ENCODE data around the gene ZSWIM9.

The ZSWIM9 gene

DNA sequence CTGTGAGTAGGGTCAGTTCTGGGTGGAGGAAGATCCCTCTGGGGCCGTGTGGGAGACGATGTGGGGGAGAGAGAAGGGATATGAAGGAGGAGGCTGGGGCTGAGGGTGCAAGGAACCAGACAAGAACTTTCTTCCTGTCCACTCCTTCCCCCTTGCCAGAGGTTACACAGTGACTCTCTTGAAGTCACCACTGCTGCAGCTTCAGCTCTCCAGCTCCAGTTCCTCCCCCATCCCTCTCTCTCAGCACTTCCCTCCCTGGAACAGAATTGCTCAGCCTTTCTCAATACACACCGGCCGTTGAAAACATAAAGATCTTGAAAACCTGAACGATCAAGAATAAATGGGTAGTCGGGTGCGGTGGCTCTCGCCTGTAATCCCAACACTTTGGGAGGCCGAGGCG lies 5.1 kb downstream of the ZSWIM9 start:
- no peak for DNase-seq

DNA sequence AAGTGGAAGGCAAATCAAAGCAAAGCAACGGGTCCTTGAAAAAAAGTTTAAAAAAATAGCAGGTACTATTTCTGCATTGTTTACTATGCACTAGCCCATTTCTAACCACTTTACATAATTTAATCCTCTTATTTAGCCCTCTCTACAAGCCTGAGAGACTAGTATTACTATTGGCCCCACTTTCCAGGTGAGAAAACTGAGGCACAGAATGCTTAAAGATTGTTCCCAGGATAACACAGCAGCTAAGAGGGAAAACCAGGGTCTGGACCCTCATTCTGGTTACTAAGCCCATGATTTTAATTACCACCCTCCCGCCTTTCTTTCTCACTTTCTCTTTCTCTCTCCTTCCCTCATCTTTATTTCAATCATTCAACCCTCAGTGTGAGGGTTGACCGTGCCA lies 5.7 kb downstream of the ZSWIM9 start:
- DNase-seq: no peak

DNA sequence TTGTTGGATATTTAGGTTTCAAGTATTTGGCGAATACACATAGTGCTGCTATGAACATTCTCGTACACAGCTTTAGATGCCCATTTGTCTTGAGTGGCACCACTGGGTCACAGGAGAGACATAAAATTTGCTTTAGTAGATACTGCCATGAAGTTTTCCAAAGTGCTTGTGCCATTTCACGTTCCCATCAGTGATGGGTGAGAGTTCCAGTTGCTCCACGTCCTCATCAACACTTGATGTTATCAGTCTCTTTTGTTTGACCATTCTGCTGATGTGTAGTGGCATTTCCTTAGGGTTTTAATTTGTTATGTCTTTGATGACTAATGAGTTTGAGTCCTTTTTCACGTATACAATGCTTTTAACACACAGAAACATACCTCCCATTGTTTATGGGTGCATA lies 11.0 kb downstream of the ZSWIM9 start:
- DNase-seq: no peak

DNA sequence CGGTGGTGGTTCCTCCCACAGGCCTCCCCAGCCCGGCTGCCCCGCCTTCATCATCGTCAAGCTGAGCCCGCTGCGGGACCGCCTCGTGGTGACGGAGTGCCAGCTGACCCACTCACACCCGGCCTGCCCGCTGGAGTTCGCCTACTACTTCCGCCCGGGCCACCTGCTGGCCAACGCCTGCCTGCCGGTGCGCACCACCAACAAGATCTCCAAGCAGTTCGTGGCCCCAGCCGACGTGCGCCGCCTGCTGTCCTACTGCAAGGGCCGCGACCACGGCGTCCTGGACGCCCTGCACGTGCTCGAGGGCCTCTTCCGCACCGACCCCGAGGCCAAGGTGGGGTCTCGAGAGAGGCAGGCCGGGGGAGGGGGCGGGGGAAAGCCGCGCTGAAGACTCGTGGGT lies 12.0 kb downstream of the ZSWIM9 start:
- DNase-seq: no peak

DNA sequence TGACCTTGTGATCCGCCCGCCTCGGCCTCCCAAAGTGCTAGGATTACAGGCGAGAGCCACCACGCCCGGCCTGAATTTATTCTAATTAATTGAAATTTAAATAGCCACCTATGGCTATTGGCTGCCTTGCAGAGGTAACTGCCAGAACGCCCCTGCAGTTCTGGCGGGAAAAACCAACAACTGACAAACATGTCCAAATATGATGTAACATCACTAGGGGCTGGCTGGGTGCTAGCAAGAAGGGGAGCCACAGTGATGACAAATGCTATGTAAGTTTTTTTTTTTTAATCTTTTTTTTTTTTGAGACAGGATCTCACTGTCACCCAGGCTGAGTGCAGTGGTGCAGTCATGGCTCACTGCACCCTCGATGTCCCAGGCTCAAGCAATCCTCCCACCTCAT lies 12.9 kb downstream of the ZSWIM9 start:
- no peak for DNase-seq

DNA sequence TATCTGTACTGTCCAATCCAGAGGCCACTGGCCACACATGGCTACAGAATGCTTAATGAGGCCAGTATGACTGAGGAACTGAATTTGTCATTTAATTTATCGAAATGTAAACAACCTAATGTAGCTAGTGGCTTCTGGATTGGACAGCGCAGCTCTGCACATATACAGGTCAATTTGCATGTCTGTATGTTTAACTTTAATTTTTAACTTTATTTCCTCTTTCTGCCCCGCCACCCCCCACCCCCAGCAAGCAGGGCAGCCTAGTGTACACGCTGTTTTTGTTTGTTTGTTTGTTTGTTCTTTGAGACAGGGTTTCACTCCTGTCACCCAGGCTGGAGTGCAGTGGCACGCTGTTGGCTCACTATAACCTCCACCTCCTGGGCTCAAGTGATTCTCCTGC lies 15.5 kb downstream of the ZSWIM9 start:
- no peak for DNase-seq

DNA sequence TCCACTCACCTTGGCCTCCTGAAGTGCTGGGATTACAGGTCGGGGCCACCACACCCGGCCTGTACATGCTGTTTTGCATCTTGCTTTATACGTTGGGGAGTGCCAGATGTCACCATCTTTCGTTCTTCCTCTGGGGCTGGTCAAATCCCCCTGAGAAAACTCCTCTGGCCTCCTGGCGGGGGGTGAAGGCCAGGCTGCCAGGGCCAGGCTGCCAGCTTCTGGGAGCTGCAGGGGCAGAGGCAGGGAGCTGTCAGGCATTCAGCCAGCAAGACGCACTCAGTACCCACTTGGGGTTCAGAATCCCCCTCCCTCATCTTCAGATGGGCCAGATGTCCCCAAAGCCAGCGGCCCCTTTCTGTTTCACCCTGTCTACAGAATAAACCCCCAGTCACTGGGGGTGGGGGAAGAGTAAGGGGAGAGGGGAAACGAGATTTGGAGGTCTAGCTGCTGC lies 16.1 kb downstream of the ZSWIM9 start:
- no peak for DNase-seq

DNA sequence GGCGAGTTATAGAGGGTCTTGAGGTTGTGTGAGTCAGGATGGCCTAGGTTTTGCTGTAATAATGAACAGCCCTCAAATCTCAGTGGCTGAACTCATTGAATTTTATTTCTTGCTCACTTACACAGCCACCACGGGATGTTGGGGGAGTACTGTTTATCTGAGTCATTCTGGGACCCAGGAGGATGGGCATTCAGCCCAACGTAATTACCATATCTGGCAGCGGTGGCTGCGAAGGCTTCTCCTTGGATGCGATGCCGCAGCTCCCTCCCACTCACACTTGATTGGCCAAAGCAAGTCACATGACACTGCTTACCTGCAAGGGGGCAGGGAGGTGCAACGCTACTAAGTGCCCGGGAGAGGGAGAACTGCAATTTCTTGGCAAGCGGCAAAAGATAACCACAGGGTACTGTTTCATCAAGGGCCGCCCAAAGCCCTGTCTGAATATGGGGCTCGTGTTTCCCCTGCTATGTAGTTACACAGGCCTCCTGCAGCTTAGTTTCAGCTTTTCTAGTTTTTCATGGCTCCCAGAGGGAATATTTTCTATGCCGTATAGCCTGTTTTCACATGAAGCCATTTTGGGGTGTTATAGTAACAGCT lies 19.9 kb downstream of the ZSWIM9 start:
- no peak for DNase-seq

DNA sequence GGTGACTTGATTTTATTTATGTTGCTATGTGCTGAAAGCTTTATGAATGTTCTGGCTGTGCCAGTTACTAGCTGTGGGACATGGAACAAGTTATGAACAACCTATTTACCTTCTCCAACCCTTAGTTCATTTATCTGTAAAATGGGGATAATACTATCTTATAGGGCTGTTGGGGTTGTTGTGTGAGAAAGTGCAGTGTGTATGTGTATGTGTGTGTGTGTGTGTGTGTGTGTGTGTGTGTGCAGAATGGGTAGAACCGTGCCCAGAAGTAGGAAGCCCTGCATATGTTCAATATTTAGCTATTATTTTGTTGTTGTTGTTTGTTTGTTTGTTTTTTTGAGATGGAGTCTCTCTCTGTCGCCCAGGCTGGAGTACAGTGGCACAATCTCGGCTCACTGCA lies 20.4 kb downstream of the ZSWIM9 start:
- DNase-seq: no peak

DNA sequence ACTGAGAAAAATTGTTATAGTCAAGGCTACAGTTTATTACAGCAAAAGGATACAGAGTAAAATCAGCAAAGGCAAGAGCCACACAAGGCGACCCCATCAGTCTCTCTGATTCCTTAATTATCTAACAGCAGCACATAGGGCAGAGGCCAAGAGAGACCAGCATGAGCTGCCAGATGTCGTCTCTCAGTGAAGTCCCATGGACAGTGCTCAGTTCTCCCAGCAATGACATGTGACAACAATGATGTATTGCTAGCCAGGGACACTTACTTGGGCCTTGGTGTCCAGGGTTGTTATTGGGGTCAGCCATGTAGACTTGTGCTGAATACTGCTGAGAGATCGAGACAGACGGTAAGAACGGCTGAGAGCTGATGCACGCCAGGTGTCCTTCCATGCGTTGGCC lies 22.3 kb downstream of the ZSWIM9 start:
- DNase-seq: no peak

DNA sequence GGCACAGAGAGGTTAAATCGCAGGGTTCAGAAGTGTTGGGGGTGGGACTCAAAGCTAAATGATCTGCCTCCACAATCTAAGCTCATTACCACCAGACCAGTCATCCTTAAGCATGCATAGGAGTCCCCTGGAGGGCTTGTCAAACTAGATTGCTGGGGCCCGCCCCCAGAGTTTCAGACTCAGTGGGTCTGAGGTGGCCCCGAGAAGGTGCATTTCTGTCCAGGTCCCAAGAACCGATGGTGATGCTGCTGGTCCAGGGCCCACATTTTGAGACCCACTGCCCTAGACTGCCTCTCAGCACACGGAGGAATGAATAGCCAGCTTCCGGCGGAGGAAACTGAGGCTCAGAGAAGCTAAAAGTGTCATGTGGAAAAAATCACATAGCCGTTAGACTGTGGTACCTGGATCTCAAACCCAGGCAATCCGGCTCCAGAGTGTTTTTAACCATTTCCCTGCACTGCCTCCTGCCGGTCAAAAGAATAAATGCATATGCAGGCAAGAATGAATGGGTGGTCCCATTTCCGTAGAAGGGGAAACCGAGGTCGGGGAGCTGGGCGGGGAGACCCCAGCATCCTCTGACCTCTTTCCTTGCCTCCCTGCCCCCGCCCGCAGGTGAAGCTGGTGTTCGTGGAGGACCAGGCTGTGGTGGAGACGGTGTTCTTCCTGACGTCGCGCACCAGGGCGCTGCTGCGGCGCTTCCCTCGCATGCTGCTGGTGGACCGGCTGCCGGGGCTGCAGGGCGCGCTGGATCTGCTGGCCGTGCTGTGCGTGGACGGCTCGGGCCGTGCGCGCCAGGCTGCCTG lies 23.8 kb downstream of the ZSWIM9 start:
- DNase-seq: no peak

DNA sequence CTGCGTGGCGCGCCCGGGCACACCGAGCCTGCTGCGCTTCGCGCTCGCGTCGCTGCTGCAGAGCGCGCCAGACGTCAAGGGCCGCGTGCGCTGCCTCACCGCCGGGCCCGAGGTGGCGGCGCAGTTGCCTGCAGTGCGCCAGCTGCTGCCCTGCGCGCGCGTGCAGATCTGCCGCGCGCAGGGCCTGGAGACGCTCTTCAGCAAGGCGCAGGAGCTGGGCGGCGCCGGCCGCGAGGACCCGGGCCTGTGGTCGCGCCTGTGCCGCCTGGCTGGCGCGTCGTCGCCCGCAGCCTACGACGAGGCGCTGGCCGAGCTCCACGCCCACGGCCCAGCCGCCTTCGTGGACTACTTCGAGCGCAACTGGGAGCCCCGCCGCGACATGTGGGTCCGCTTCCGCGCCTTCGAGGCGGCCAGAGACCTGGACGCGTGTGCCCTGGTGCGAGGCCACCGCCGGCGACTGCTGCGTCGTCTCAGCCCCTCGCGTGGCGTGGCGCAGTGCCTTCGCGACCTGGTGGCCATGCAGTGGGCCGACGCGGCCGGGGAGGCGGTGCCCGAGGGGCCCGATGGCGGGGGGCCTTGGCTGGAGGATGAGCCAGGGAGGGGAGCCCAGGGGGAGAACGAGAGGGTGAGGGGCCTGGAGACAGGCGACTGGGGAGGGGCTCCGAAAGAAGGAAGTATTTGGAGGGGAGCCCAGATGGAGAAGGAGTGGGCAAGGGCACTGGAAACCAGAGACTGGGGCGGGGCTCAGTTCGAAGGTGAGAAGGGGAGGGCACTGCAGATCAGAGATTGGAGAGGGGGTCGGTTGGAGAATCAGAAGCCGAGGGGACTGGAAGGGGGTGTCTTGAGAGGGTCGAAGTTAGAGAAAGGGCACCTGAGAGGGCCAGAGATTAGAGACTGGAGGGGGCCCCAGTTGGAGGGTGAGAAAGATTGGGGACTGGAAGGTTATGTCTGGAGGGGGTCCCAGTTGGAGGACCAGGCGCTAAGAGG lies 24.7 kb downstream of the ZSWIM9 start:
- DNase-seq: no peak

DNA sequence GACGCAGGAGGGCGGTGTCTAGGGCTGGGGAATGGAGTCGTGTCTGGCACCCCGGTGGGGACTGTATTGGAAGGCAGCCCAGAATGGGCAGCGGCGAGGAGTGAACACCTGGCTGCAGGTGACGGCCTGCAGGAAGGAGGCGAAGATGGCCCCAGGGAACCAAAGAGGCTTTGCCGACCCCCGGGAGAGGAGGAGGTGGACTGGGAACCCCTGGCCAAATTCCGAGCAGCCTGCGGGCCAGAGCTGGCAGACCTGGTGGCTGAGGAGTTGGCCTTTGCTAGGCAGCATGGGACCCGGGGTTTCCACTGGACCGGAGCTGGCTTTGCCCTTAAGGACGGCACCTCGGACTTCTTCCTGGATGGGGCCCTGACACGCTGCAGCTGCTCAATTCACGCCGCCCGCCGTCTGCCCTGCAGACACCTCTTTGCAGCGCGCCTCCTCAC lies 25.9 kb downstream of the ZSWIM9 start:
- no peak for DNase-seq

DNA sequence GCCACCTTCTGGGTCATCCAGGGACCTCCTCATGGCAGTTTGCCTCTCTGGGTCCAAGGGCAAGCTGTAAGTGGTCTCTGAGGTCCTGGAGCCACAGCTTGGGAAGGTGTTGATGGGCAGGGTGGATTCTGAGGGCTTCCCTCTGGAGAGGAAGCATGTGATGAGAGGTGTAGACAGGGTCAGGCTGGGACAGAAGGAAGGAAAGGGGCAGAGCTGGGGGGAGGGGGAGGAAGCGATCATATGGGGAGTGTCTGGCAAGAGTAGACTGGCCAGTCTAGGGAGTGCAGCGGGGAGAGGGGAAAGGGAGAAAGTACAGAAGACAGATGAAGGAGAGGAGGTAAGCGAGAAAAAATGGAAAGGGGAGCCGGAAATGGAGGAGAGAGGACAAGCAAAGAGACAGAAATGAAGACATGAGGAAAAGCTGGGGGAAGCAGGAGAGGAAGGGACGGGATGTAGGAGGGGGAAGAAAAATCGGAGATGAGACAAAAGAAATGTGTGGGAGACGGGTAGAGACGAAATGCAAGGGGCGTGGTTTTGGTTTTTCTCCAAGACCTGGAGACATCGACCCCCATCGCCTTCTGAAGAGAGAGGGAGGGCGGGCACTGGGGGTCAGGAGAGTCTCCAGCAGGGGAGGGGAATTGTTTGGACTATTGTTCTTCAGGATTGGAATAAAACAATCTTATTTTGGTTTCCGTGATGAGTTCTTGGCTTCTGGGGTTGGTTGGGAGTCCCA lies 26.6 kb downstream of the ZSWIM9 start:
- DNase-seq: no peak

DNA sequence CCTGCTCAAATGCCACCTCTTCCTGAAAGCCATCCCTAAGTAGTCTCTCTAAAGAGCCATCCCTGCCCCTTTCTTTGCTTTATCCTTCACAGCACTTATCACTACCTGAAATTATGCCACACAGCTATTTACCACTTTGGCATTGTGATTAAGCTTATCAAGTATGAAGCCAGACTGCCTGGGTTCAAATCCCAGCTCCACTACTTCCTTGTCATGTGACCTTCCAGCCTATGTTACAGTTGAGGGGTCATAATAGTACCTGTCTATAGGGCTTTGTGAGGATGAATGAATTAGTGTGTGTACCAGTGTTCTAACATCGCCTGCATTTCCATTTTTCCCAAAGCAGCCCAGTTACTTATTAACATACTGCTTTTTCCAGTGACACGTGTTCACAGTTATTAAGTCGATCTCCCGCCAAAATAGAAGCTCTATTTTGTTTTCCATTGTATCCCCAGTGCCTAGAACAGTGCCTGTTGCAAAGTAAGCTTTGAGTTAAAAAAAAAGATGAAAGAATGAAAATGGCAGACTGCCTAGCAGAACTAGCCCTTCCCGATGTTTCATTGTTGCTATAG lies 32.8 kb downstream of the ZSWIM9 start:
- no peak for DNase-seq

DNA sequence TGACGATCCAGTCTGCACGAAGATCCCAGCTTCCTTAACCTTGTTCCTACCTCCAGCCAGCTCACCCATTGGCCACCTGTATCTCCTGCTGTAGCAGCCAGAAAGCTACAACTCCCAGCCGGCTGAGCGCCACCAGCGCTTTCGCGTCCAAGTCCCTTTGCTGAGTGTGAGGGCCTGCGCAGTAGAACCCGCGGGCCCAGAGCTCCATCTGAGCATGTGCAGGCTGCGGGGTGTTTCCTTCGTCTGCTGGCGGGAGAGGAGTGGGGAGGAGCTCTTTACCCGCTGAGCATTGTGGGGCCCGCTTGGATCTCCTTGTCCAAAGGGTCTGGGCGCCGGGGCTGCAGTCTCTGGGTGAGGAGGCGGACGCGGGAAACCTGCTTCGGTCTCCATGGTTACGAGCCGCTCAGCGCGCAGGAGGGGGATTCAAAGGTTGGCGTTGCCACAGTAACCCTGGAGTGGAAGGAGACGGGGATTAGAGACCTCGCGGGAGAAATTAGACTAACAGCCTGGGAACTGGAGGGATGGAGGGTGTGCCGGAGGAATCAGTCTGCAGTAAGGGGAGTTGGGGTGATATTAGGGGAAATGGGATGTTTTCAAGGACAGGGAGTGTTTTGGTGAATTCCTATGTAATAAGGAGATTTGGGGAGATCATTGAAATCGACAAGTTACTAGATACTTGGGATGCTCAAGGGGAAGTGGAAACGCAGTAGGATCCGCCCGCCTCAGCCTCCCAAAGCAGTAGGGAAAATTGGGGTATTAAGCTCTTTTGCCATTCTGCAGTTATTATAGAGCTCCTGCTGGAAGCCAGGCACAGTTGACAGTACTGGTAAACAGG lies 33.5 kb downstream of the ZSWIM9 start:
- peak; percentile 66 for DNase-seq

DNA sequence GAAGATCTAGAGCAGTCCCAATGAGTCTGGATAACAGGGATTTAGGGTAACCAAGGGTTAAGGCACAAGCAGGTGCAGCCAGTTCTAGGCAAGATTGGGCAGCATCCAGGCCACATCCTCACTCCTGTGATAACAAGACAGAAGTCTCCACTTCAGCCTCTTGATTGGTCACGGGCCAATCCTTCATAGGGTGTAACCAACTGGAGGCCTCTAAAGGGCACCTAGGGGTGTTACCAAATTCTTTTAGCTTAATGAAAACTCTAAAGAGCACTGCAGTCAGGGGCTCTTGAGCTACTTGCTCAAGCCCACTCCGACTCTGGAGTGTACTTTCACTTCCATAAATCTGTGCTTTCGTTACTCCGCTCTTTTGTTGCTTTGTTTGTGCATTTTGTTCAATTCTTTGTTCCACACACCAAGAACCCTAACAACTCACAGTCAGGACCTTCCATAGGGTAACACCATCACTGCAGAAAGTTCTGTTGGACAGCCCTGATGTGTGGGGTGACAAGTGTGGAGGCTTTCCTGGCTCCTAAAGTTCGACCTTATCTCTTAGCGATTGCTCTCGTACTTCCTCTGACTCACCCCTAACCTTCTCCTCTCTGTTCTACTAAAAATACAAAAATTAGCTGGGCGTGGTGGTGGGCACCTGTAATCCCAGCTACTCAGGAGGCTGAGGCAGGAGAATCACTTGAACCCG lies 36.1 kb downstream of the ZSWIM9 start:
- no peak for DNase-seq

DNA sequence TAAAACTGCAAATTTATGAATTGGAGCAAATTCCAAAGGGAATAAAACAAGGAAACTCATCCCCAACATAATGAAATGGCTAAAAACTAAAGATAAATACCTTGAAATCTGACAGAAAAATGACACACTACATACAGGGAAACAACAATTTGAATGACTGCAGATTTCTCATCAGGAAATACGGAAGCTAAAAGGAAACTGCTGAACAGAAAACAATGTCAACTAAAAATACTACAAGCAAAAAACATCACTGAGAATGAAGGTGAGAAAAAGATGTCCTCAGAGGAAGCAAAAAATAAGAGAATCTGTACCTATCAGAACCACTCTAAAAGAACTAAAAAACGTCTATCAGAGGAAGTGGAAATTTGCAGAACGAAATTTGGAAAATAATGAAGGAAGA lies 39.5 kb downstream of the ZSWIM9 start:
- no peak for DNase-seq

DNA sequence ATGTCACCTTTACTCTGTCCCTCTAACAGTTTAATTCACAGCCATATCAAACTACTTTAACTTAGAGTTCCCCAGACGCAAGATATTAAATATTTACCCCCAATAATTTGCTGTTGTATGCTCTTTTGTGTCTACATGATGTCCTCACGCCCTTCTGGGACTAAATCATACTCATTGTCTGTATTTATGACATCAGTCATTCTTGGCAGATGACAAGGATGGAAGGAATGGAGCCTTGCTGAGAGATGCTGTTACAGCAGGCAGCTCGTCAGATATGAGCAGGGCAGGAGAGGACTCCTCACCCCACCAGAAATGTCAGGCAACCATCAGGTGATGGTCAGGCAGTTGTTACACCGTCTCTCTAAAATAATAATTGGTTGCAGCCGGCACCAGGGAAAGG lies 43.5 kb downstream of the ZSWIM9 start:
- no peak for DNase-seq

DNA sequence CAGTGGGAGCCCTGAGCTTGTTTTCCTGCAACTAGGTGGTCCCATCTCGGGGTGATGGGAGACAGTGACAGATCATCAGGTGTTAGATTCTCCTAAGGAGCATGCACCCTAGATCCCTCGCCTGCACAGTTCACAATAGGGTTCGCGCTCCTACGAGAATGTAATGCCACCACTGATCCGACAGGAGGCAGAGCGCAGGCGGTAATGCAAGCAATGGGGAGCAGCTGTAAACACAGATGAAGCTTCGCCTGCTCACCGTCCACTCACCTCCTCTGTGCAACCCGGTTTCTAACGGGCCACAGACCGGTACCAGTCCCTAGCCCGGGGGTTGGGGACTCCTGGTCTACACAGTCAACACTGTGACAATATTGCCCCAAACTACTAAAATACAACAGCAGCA lies 46.5 kb downstream of the ZSWIM9 start:
- DNase-seq: no peak

DNA sequence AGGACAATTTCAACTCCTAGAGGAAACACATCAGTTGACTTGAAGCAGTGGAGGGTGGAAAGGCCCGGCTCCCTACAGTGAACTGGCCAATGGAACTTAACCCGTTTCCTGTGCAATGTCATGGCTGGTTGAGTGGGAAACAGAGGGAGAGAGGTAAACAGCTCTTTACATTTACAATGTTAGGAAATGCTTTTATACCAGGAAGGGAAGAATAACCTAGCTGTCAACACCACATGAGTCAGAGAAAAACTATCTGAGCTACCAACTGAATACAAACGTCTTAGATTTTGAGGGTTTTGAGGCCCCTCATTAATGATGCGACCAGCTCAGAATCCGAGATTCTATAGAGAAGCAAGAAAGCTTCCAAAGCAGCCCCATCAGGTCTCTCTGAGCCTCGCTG lies 48.5 kb downstream of the ZSWIM9 start:
- no peak for DNase-seq
